Endodermal cell (in vitro differentiated cells): ENCODE results near the gene CCM2. TPM values are rescaled to one million over a fixed set of nuclear protein-coding genes. Genes with fewer than 3 reads are reported as not detected.

Experiments used
- DNase-seq: peaks from one replicate; pipeline ENCODE4 v3.0.0-alpha.2; 2017
- H3K27ac ChIP-seq: 2 replicates; pipeline ENCODE4 v1.5.1; 2013; ENCODE audit warnings: mild to moderate bottlenecking, low read depth, low read length, moderate library complexity
- H3K27me3 ChIP-seq: 2 replicates; pipeline ENCODE4 v1.6.1; 2013; ENCODE audit warnings: mild to moderate bottlenecking, low read length, moderate library complexity; ENCODE audit not compliant: insufficient read depth, control insufficient read depth, poor library complexity, severe bottlenecking
- H3K36me3 ChIP-seq: 2 replicates; pipeline ENCODE4 v1.7.0; 2013; ENCODE audit warnings: mild to moderate bottlenecking, low read length, moderate library complexity; ENCODE audit not compliant: control insufficient read depth, insufficient read depth
- H3K4me1 ChIP-seq: one replicate; pipeline ENCODE4 v1.7.0; 2013; ENCODE audit warnings: low read length; ENCODE audit not compliant: control insufficient read depth, insufficient read depth
- H3K4me3 ChIP-seq: 2 replicates; pipeline ENCODE4 v1.5.1; 2013; ENCODE audit warnings: mild to moderate bottlenecking, low read length, moderate library complexity
- H3K9ac ChIP-seq: 2 replicates; pipeline ENCODE4 v1.6.1; 2013; ENCODE audit warnings: mild to moderate bottlenecking, low read length, moderate library complexity; ENCODE audit not compliant: poor library complexity, severe bottlenecking; ENCODE audit errors: extremely low read depth
- H3K9me3 ChIP-seq: 2 replicates; pipeline ENCODE4 v1.6.1; 2013; ENCODE audit warnings: mild to moderate bottlenecking, low read length, moderate library complexity; ENCODE audit not compliant: control insufficient read depth
- H3K27ac Mint-ChIP-seq: 2 replicates; pipeline ENCODE4 v1.8.0; 2020; ENCODE audit warnings: mixed read lengths
- H3K27me3 Mint-ChIP-seq: 2 replicates; pipeline ENCODE4 v1.8.0; 2021; ENCODE audit warnings: mild to moderate bottlenecking, mixed read lengths; ENCODE audit not compliant: insufficient read depth
- H3K36me3 Mint-ChIP-seq: 2 replicates; pipeline ENCODE4 v1.8.0; 2020; ENCODE audit warnings: low read depth, mixed read lengths
- H3K4me1 Mint-ChIP-seq: 2 replicates; pipeline ENCODE4 v1.8.0; 2020; ENCODE audit warnings: mixed read lengths
- H3K4me3 Mint-ChIP-seq: 2 replicates; pipeline ENCODE4 v1.8.0; 2020; ENCODE audit warnings: mild to moderate bottlenecking, moderate library complexity, mixed read lengths
- H3K9me3 Mint-ChIP-seq: 2 replicates; pipeline ENCODE4 v1.8.0; 2020; ENCODE audit warnings: mild to moderate bottlenecking, mixed read lengths
- CTCF ChIP-seq: fragments of 200-600 bp; sonication (generic); conservative IDR thresholded peaks from 2 replicates; pipeline ENCODE4 v1.5.0; 2021; ENCODE audit warnings: antibody characterized with exemption, mild to moderate bottlenecking
- WGBS, 2 experiments: methylation state at CpG; one replicate each; pipeline versions ENCODE4 v1.1.5 to v1.1.7; 2013; ENCODE audit warnings: missing lambda C conversion rate in 2 of 2, mixed read lengths in 1 of 2; ENCODE audit not compliant: insufficient coverage in 1 of 2, insufficient read length in 1 of 2; 5-methylcytosine and 5-hydroxymethylcytosine counted together
- total RNA-seq, 2 donors: library from RNA; stranded (reverse); fragmentation: NEBNext Ultra II Directional in 1 of 2; extraction: Animal tissue kit (Norgen Biotek cat#: 25700) in 1 of 2; gene quantifications; 2 replicates in 1 of 2; 3 replicates in 1 of 2; pipeline ENCODE4 v1.2.1, GENCODE V29; 2021

Gene CCM2
- total RNA-seq, 2 donors from 2014 or later, result 37.4 to 38.1 TPM

- no peaks in the 10 kb centered on the region for H3K4me1 ChIP-seq
- H3K27me3 ChIP-seq, result no peaks in the 10 kb centered on the region
- no peak for TF ChIP-seq CTCF
- 89 to 97% methylated on average over 3 to 5 of the region's 5 CpGs for WGBS, 2 experiments
- Mint-ChIP-seq H3K27me3 (no peaks in the 10 kb centered on the region), H3K4me3 (no peak overlapping the region), H3K27ac (no peak overlapping the region), H3K36me3 (peaks cover 5% of the 10 kb centered on the region), H3K4me1 (peaks cover 15% of the 10 kb centered on the region), H3K9me3 (peaks cover 3% of the 10 kb centered on the region)
- no peaks in the 10 kb centered on the region for H3K9me3 ChIP-seq
- no peak overlapping the region for H3K9ac ChIP-seq
- H3K27ac ChIP-seq, result no peak overlapping the region
- no peak for DNase-seq
- no peak overlapping the region for H3K4me3 ChIP-seq
- no peaks in the 10 kb centered on the region for H3K36me3 ChIP-seq
Measured at GRCh38 chr7:44994877-44995554, 5.0 kb upstream of the CCM2 start.

GRCh38 chr7:44995555-44996493 lies 4.2 kb upstream of the CCM2 start:
- Mint-ChIP-seq H3K36me3 (peaks cover 5% of the 10 kb centered on the region), H3K4me3 (no peak overlapping the region), H3K27me3 (no peaks in the 10 kb centered on the region), H3K4me1 (peaks cover 13% of the 10 kb centered on the region), H3K27ac (no peak overlapping the region), H3K9me3 (peaks cover 3% of the 10 kb centered on the region)
- H3K27me3 ChIP-seq, result no peaks in the 10 kb centered on the region
- no peaks in the 10 kb centered on the region for H3K36me3 ChIP-seq
- no peak overlapping the region for H3K9ac ChIP-seq
- no peak for TF ChIP-seq CTCF
- no peak for DNase-seq
- no peak overlapping the region for H3K4me3 ChIP-seq
- no peak overlapping the region for H3K27ac ChIP-seq
- H3K9me3 ChIP-seq, result no peaks in the 10 kb centered on the region
- 92 to 96% methylated on average over 5 to 8 of the region's 8 CpGs for WGBS, 2 experiments
- H3K4me1 ChIP-seq, result no peaks in the 10 kb centered on the region

- Histone ChIP-seq H3K4me3 (peak overlapping the region; percentile 87), H3K27me3 (no peaks in the 10 kb centered on the region), H3K27ac (no peak overlapping the region), H3K9ac (no peak overlapping the region), H3K4me1 (no peaks in the 10 kb centered on the region), H3K36me3 (peaks cover 3% of the 10 kb centered on the region), H3K9me3 (no peaks in the 10 kb centered on the region)
- WGBS, 2 experiments, result 93 to 96% methylated on average over 4 of the region's 4 CpGs
- Mint-ChIP-seq H3K27ac (no peak overlapping the region), H3K27me3 (no peaks in the 10 kb centered on the region), H3K9me3 (no peaks in the 10 kb centered on the region), H3K36me3 (no peaks in the 10 kb centered on the region), H3K4me3 (peak overlapping the region; percentile 88), H3K4me1 (peaks cover 18% of the 10 kb centered on the region)
- TF ChIP-seq CTCF, result no peak
- DNase-seq, result no peak
Measured at GRCh38 chr7:44998153-44998871, 1.7 kb upstream of the CCM2 start.
